B cell (primary cell): ENCODE data around the gene ATP1A4.

Source experiments
- CTCF ChIP-seq: fragments of 200-600 bp; IDR thresholded peaks from one replicate; pipeline ENCODE4 v1.8.0; 2022; ENCODE audit warnings: antibody characterized with exemption, mild to moderate bottlenecking
- EZH2 ChIP-seq: IDR thresholded peaks from 2 replicates; pipeline ENCODE4 v1.6.1; 2012; ENCODE audit warnings: borderline replicate concordance, low read depth, mild to moderate bottlenecking, moderate library complexity, low read length; ENCODE audit not compliant: insufficient read depth, poor library complexity, severe bottlenecking

GRCh38 chr1:160157174-160157573 is 5.8 kb downstream of the ATP1A4 start:
- TF ChIP-seq EZH2 (no peak), CTCF (no peak)
